Prostate gland (tissue), 2 donors: ENCODE results near the gene MRLN.

Experiments
- CTCF ChIP-seq, 4 experiments: fragments of 200-600 bp in 2 of 4; fragments of 450-650 bp in 2 of 4; sonication (generic) in 2 of 4; IDR thresholded peaks; 1 replicate in 3 of 4; 2 replicates in 1 of 4; pipeline ENCODE4 v1.5.1; 2016 to 2019; ENCODE audit warnings: antibody characterized with exemption in 4 of 4, mild to moderate bottlenecking in 2 of 4, moderate library complexity in 2 of 4
- POLR2AphosphoS5 ChIP-seq: sonication (generic); formaldehyde crosslinking; IDR thresholded peaks from one replicate; pipeline ENCODE4 v1.6.1; 2017; ENCODE audit warnings: antibody characterized with exemption

GRCh38 chr10:59793919-59794318 is 40.7 kb upstream of the MRLN start:
- TF ChIP-seq POLR2AphosphoS5 = no peak
- no peak for TF ChIP-seq CTCF (IDR thresholded peaks at IDR 0.05)
